Measurements from ENCODE around the gene CYP4F12. TPM values are rescaled to one million over a fixed set of nuclear protein-coding genes. Genes with fewer than 3 reads are reported as not detected.

Gene CYP4F12
- total RNA-seq, 1 experiment from 2014 or later = 1.3 TPM

DNA sequence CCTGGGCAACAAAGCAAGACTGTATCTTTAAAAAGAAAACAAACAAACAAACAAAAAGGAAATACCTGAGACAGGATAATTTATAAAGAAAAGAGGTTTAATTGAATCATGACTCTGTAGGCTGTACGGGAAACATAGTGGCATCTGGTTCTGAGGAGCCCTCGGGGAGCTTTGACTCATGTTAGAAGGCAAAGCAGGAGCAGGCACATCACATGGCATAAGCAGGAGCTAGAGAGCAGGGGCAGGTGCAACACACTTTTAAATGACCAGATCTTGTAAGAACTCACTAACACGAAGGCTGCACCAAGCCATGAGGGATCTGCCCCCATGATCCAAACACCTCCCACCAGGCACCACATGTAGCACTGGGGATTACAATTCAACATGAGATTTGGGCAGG is 41.8 kb downstream of the CYP4F12 start:
- DNase-seq (ENCODE audit: low spot score) = no peak

DNA sequence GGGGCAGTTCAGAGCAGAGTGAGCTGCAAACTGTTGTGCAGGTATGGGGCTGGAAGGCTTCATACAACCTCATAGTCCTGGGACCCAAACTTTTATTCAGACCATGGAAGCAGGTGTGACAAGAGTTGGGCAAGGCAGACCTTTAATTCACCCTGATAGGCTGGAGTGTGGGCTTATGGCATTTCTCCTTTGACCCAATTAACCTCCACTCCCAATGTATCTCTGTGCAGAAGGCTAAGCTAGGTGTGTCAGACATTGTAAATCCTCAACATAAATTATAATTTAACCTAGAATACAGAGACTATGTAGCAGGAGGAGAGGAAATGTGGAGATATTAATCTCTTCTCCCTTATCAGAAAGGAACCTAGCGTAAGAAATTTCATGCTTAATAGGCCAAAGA is 42.8 kb downstream of the CYP4F12 start:
- DNase-seq (ENCODE audit: low spot score) = no peak

DNA sequence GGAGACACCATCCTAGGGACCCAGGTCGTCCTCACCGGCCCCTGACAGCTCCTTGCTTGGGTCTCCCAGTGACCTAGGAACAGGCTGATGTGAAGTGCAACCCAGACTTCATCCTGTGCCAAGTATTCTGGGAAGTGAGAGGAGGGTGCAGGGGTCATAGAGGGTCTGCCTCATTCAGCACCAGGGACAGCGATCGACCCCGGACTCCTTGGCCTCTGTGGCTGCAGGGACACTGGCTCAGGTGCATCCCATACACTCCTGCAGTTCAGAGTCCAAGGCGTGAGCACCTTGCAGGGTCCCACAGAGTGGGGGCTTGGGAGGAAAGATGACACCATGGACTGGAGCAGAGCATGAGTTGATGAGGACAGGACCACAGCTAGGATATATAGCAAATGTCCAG is 44.9 kb downstream of the CYP4F12 start:
- DNase-seq (ENCODE audit: low spot score) = no peak

DNA sequence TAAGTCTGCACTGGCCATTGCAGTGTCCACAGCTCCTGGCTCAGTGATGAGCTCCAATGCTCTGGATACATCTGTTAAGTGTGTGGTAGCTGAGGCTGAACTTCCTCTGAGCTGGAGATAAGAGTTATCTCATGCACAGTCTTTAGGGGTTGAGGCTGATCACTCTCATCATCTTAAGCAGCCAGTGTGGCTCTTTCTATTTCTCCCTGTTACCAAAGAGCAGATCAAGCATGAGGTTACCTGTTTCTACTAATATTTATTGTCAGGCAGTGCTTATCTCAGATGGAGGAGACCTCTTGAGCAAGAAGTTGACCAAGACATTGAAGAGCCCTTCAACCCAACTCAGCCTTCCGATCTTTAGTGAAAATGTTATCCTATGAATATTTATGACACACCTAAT is 48.4 kb downstream of the CYP4F12 start:
- DNase-seq (ENCODE audit: low spot score) = no peak

DNA sequence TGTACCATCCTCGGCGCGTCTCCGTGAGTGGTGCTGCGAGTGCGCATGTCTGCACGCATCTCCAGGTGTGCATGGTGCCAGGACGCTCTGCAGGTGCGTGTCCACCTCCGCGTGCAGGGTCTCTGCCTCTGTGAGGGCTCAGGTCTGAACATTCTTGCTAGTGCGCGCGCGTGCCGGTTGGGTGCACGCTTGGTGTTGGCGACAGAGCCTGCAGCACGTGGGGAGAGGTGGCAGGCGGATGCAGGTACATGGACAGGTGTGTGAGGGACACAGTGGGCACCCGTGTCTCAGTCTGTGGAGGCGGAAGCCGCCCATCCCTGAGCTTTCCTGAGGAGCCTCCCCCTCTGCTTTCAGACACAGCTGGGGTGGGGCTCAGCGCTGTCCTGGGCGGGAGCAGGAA is 50.1 kb downstream of the CYP4F12 start:
- no peak for DNase-seq (ENCODE audit: low spot score)

DNA sequence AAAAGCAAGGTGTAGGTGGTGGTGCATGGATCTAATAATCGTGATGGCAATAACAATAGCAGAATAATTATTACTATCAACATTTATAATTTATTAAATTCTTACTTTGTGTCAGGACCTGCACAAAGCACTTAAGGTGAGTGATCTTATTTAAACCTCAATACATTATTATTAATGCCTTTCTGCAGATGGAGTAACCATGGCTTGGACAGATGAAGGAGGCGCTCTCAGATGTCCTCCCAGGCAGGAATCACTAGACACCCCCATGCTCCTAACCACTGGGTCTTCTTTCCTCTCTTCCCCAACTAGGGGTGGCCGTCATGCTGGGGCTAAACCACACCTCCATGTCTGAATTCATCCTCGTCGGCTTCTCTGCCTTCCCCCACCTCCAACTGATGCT is 54.8 kb downstream of the CYP4F12 start, which contains the start of gene OR10H2:
Gene OR10H2 (plus strand): TSS at position 301 of the 400 bp plus-strand sequence. CDS start 20 bp downstream, at position 321.
- DNase-seq (ENCODE audit: low spot score) = no peak

DNA sequence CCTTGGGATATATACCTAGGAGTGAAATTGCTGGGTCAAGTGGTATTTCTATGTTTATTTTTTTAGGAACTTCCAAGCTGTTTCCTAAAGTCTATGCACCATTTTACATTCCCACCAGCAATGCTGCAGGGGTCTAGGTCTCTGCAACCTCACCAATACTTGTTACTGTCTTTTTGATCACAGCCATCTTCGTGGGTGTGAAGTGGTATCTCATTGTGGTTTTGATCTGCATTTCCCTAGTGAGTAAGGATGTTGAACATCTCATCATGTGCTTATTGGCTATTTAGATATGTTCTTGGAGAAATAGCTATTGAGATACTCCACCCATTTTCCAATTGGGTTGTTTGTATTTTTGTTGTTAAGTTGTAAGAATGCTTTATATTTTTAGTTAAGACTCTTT is 57.7 kb downstream of the CYP4F12 start:
- no peak for DNase-seq (ENCODE audit: low spot score)

DNA sequence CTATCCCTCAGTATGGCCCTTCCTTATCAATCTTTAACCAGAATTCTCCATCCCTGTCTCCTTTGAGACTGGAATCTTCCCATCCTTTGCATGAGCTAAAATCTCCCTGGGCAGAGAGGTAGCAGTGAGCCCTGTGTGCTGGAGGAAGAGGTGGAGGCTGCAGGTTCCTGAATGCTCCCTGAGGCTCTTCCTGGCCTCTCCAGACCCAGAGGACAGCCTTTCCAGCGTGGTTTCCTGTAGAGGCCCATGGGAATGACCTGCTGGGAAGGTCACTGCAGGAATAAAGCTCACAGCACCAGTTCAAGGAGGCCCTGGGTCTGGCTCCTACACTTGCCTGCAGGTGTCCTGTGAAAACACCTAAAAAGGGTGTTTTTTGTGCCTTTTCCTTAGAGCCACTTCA is 59.5 kb downstream of the CYP4F12 start:
- no peak for DNase-seq (ENCODE audit: low spot score)

DNA sequence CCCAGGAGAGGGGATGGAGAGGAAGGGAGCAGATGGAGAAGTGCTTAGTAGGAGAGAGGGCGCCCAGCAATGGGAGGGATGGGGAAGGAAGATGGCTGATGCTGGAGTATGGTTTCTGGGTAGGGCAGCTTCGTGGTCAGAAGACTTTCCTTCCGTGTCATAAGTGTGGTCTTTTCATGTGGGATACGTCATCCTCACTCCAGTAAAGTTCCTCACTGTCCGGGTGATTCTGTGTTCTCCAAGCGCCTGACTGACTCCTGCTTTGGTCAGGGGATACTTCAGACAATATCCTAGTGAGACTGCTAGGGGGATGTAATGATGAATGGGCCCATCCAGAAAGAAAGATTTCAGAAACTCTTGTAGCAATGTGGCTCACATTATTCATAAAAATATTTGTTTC is 61.0 kb downstream of the CYP4F12 start:
- no peak for DNase-seq (ENCODE audit: low spot score)

DNA sequence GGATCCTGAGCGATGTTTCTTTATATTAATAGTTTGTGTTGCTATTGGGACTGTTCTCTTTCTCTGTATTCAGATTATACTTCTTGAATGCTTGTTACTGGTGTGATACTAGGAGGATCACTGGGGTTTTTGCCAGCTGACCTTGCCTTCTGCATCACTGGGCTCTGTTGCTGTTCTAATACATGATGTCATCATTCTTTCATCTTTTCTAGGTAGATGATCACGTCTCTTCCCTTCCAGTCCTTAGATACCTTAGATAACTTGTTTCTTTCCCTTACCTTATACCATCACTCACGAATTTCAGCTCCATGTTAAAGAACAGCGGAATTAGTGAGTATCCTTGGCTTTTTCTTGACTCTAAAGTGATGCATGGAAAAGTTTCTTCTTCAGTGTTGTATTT is 64.8 kb downstream of the CYP4F12 start, which contains the start of gene OR10H3:
Gene OR10H3 (plus strand): TSS at position 264 of the 400 bp plus-strand sequence. CDS start 3,408 bp downstream, outside the sequence.
- DNase-seq (ENCODE audit: low spot score) = no peak

DNA sequence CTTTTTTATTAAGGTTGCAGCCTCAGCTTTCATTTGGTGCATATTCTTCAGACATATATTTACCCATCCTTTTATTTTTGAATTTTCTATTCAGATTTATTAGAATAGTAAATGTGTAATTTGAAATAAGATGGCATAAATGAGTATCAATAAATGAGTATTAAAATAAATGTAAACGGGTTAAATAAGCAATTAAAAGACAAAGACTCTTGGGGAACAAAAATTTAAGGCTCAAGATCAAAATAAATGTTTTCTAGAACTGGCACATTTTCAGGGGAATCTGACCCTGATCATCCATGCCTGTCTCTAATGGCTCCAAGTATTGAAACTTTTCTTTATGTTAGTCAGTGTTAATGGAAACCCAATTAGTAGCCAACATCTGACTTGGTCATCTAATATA is 67.9 kb downstream of the CYP4F12 start:
- DNase-seq (ENCODE audit: low spot score) = no peak

Other genes starting within 250 kb of the CYP4F12 start
- 14.9 and 17.3 TPM in 2 replicates for gene WIZ, start 223.1 kb upstream of the CYP4F12 start, total RNA-seq (2014; rRNA removed; shearing (Covaris generic))
- not detected in 2 replicates for gene RASAL3, start 208.5 kb upstream of the CYP4F12 start, total RNA-seq (2014; rRNA removed; shearing (Covaris generic))
- gene PGLYRP2, start 193.6 kb upstream of the CYP4F12 start, total RNA-seq (2014; rRNA removed; shearing (Covaris generic)) = not detected in 2 replicates
- not detected in 2 replicates for gene CYP4F22, start 164.6 kb upstream of the CYP4F12 start, total RNA-seq (2014; rRNA removed; shearing (Covaris generic))
- gene CYP4F8, start 57.9 kb upstream of the CYP4F12 start, total RNA-seq (2014; rRNA removed; shearing (Covaris generic)) = not detected in 2 replicates
- gene CYP4F3, start 32.2 kb upstream of the CYP4F12 start, total RNA-seq (2014; rRNA removed; shearing (Covaris generic)) = 1.4 and 3.3 TPM in 2 replicates
- gene OR10H2, start 54.9 kb downstream of the CYP4F12 start, total RNA-seq (2014; rRNA removed; shearing (Covaris generic)) = not detected in 2 replicates
- not detected in 2 replicates for gene OR10H3, start 64.9 kb downstream of the CYP4F12 start, total RNA-seq (2014; rRNA removed; shearing (Covaris generic))
- not detected in 2 replicates for gene OR10H5, start 114.6 kb downstream of the CYP4F12 start, total RNA-seq (2014; rRNA removed; shearing (Covaris generic))
- not detected in 2 replicates for gene OR10H1, start 142.6 kb downstream of the CYP4F12 start, total RNA-seq (2014; rRNA removed; shearing (Covaris generic))
- 2.2 TPM in 1 of 2 replicates, not detected in the other for gene CYP4F2, start 225.0 kb downstream of the CYP4F12 start, total RNA-seq (2014; rRNA removed; shearing (Covaris generic))